HEK293 (cell line): ENCODE measurements around the gene LY6G6D.

ENCODE experiments used
- CTCF ChIA-PET: fragments of 350-600 bp; formaldehyde crosslinking; extraction: SDS; loops from one replicate; lab custom pipeline; 2021; ENCODE audit warnings: antibody characterized with exemption; lab: Yijun Ruan, JAX
- POLR2A ChIA-PET: fragments of 300-600 bp; formaldehyde crosslinking; extraction: SDS; loops from one replicate; lab custom pipeline; 2020; ENCODE audit warnings: antibody characterized with exemption, inconsistent platforms; lab: Yijun Ruan, JAX
- H3K27ac ChIP-seq: fragments of 200-500 bp; sonication (Bioruptor generic); 2 replicates; pipeline ENCODE4 v1.5.1; 2014; ENCODE audit warnings: low read depth, low read length, control low read depth, inconsistent platforms; ENCODE audit errors: extremely low read depth
- H3K36me3 ChIP-seq, 2 experiments: fragments of 200-500 bp in 1 of 2; sonication (Bioruptor generic) in 1 of 2; 1 replicate in 1 of 2; 2 replicates in 1 of 2; pipeline ENCODE4 v1.5.1; 2014 to 2017; ENCODE audit warnings: inconsistent platforms in 2 of 2, low read length in 2 of 2; ENCODE audit not compliant: control insufficient read depth in 2 of 2, insufficient read depth in 1 of 2
- H3K4me1 ChIP-seq: fragments of 200-500 bp; sonication (Bioruptor generic); 2 replicates; pipeline ENCODE4 v1.5.1; 2014; ENCODE audit warnings: mild to moderate bottlenecking, low read length, inconsistent platforms; ENCODE audit not compliant: control insufficient read depth, insufficient read depth
- H3K4me3 ChIP-seq: 2 replicates; pipeline ENCODE4 v1.5.1; 2011; ENCODE audit warnings: low read depth, mild to moderate bottlenecking, control low read depth, low read length, moderate library complexity
- H3K9me3 ChIP-seq: fragments of 200-500 bp; sonication (Bioruptor generic); 2 replicates; pipeline ENCODE4 v1.5.1; 2014; ENCODE audit warnings: low read depth, low read length, inconsistent platforms; ENCODE audit not compliant: control insufficient read depth, insufficient read depth
- BCL11A ChIP-seq: fragments of 450-650 bp; formaldehyde crosslinking; IDR thresholded peaks from 2 replicates; pipeline ENCODE4 v1.5.1; 2016; ENCODE audit warnings: low read depth, missing biosample characterization, missing genetic modification characterization
- KLF16 ChIP-seq: fragments of 450-650 bp; formaldehyde crosslinking; IDR thresholded peaks from 2 replicates; pipeline ENCODE4 v1.5.1; 2017; ENCODE audit warnings: missing biosample characterization, missing genetic modification characterization
- SALL2 ChIP-seq: fragments of 450-650 bp; formaldehyde crosslinking; IDR thresholded peaks from 2 replicates; pipeline ENCODE4 v1.5.0; 2017; ENCODE audit warnings: missing biosample characterization, mild to moderate bottlenecking, missing genetic modification characterization, borderline replicate concordance
- SP7 ChIP-seq: fragments of 450-650 bp; formaldehyde crosslinking; IDR thresholded peaks from 2 replicates; pipeline ENCODE4 v1.5.1; 2016; ENCODE audit warnings: missing biosample characterization, missing genetic modification characterization
- ZBTB21 ChIP-seq: fragments of 450-650 bp; formaldehyde crosslinking; IDR thresholded peaks from 2 replicates; pipeline ENCODE4 v1.5.1; 2017; ENCODE audit warnings: missing biosample characterization, missing genetic modification characterization
- ZBTB48 ChIP-seq: fragments of 450-650 bp; formaldehyde crosslinking; IDR thresholded peaks from 2 replicates; pipeline ENCODE4 v1.5.1; 2016; ENCODE audit warnings: missing biosample characterization, missing genetic modification characterization
- ZFHX2 ChIP-seq: fragments of 450-650 bp; formaldehyde crosslinking; conservative IDR thresholded peaks from 2 replicates; pipeline ENCODE4 v1.5.1; 2016; ENCODE audit warnings: missing biosample characterization, missing genetic modification characterization
- ZIC2 ChIP-seq: fragments of 450-650 bp; formaldehyde crosslinking; IDR thresholded peaks from 2 replicates; pipeline ENCODE4 v1.5.1; 2016; ENCODE audit warnings: missing biosample characterization, missing genetic modification characterization
- ZNF132 ChIP-seq: fragments of 450-650 bp; formaldehyde crosslinking; IDR thresholded peaks from 2 replicates; pipeline ENCODE4 v1.5.1; 2017; ENCODE audit warnings: missing biosample characterization, missing genetic modification characterization, borderline replicate concordance
- ZNF221 ChIP-seq: fragments of 450-650 bp; formaldehyde crosslinking; IDR thresholded peaks from 2 replicates; pipeline ENCODE4 v1.5.1; 2017; ENCODE audit warnings: missing biosample characterization, missing genetic modification characterization, borderline replicate concordance
- ZNF239 ChIP-seq: fragments of 450-650 bp; formaldehyde crosslinking; IDR thresholded peaks from 2 replicates; pipeline ENCODE4 v1.5.1; 2016; ENCODE audit warnings: missing biosample characterization, missing genetic modification characterization
- ZNF324 ChIP-seq: fragments of 450-650 bp; formaldehyde crosslinking; IDR thresholded peaks from 2 replicates; pipeline ENCODE4 v1.5.1; 2016; ENCODE audit warnings: missing biosample characterization, missing genetic modification characterization
- ZNF335 ChIP-seq: fragments of 450-650 bp; formaldehyde crosslinking; conservative IDR thresholded peaks from 2 replicates; pipeline ENCODE4 v1.5.1; 2016; ENCODE audit warnings: missing biosample characterization, missing genetic modification characterization
- ZNF560 ChIP-seq: fragments of 450-650 bp; formaldehyde crosslinking; IDR thresholded peaks from 2 replicates; pipeline ENCODE4 v1.5.1; 2017; ENCODE audit warnings: missing biosample characterization, missing genetic modification characterization, borderline replicate concordance
- ZNF76 ChIP-seq: fragments of 450-650 bp; formaldehyde crosslinking; IDR thresholded peaks from 2 replicates; pipeline ENCODE4; 2016; ENCODE audit warnings: low read depth, missing biosample characterization, missing genetic modification characterization, borderline replicate concordance
- TF ChIP-seq, protein P1 (sequence below): fragments of 450-650 bp; formaldehyde crosslinking; IDR thresholded peaks from 2 replicates; pipeline ENCODE4 v1.5.0; 2017; ENCODE audit warnings: missing biosample characterization, missing genetic modification characterization, borderline replicate concordance
- TF ChIP-seq, protein P2 (sequence below): fragments of 450-650 bp; formaldehyde crosslinking; IDR thresholded peaks from 2 replicates; pipeline ENCODE4 v1.5.1; 2016; ENCODE audit warnings: missing biosample characterization, missing genetic modification characterization

The LY6G6D gene

GRCh38 chr6:31765910-31766794, 51.0 kb downstream of the LY6G6D start:
- CTCF ChIA-PET = interaction anchor here (0.6 to 1.9 kb wide), 4 partner anchors 13 to 1824 kb away, joined by 3 to 6 read pairs (median 3); partner anchors contain the start of genes LY6G5C and VARS1

DNA sequence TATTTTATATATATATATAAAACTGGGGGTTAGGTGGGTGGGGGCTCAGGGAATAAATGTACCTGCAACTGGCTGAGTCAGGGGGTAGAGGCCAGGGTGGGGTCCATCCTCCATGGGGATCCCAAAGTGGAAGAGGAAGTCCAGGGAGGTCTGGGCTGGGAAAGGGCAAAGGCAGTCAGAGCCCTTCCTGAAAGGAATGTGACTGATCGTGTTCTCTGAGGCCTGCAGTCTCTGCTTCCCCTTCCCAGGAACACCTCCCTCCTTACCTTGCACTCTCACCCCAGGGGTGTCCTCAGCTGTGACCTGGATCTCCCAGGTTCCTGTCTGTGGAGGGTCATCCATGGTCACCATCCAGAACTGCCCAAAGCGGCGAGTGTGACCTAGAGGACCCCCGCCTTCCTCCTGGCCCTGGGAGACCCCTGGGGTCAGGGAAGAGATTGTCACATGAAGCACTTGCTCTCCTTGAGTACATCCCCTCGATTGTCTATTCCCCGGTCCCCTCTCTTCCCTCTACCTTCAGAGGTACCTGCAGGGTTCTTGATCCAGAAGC, 52.0 kb downstream of the LY6G6D start:
- no peaks in the 10 kb centered on the region for H3K9me3 ChIP-seq
- peaks cover 2 to 28% of the 10 kb centered on the region in 2 experiments; a peak in 1 of 3 replicates for H3K36me3 ChIP-seq
- no peaks in the 10 kb centered on the region for H3K4me1 ChIP-seq
- H3K4me3 ChIP-seq = no peak overlapping the region
- no peak for TF ChIP-seq BCL11A (tag by site-specific recombination)
- TF ChIP-seq SP7 (tag by site-specific recombination) = no peak
- TF ChIP-seq ZNF221 (tag by site-specific recombination) = no peak
- TF ChIP-seq, protein P1, sequence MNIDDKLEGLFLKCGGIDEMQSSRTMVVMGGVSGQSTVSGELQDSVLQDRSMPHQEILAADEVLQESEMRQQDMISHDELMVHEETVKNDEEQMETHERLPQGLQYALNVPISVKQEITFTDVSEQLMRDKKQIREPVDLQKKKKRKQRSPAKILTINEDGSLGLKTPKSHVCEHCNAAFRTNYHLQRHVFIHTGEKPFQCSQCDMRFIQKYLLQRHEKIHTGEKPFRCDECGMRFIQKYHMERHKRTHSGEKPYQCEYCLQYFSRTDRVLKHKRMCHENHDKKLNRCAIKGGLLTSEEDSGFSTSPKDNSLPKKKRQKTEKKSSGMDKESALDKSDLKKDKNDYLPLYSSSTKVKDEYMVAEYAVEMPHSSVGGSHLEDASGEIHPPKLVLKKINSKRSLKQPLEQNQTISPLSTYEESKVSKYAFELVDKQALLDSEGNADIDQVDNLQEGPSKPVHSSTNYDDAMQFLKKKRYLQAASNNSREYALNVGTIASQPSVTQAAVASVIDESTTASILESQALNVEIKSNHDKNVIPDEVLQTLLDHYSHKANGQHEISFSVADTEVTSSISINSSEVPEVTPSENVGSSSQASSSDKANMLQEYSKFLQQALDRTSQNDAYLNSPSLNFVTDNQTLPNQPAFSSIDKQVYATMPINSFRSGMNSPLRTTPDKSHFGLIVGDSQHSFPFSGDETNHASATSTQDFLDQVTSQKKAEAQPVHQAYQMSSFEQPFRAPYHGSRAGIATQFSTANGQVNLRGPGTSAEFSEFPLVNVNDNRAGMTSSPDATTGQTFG (tag by site-specific recombination) = no peak
- TF ChIP-seq ZNF335 (tag by site-specific recombination) = no peak
- no peak for TF ChIP-seq ZIC2 (tag by site-specific recombination)
- TF ChIP-seq ZNF324 = no peak
- no peak for TF ChIP-seq ZBTB21 (tag by site-specific recombination)
- TF ChIP-seq ZNF76 (tag by site-specific recombination) = no peak
- no peak for TF ChIP-seq ZBTB48 (tag by site-specific recombination)
- no peak for TF ChIP-seq ZFHX2 (tag by site-specific recombination)
- no peak for TF ChIP-seq KLF16 (tag by site-specific recombination)
- ChIA-PET POLR2A (interaction anchor here (1.2 kb wide), 1 partner anchor 60 kb away, joined by 5 read pairs; the partner anchor contains the start of gene HSPA1B), CTCF (interaction anchor here (1.0 to 1.9 kb wide), 2 partner anchors 29 to 86 kb away, joined by 3 to 6 read pairs; partner anchors contain the start of genes LY6G5C and VARS1)
- H3K27ac ChIP-seq = no peak overlapping the region

More at GRCh38 chr6:31765910-31766794, 51.0 kb downstream of the LY6G6D start:
- peaks cover 4 to 38% of the 10 kb centered on the region in 2 experiments; a peak in 1 of 3 replicates for H3K36me3 ChIP-seq
- H3K4me3 ChIP-seq = no peak overlapping the region
- H3K4me1 ChIP-seq = no peaks in the 10 kb centered on the region
- no peak for TF ChIP-seq ZNF560 (tag by site-specific recombination)
- no peak for TF ChIP-seq ZNF132 (tag by site-specific recombination)
- TF ChIP-seq SALL2 (tag by site-specific recombination) = no peak
- TF ChIP-seq, protein P2, sequence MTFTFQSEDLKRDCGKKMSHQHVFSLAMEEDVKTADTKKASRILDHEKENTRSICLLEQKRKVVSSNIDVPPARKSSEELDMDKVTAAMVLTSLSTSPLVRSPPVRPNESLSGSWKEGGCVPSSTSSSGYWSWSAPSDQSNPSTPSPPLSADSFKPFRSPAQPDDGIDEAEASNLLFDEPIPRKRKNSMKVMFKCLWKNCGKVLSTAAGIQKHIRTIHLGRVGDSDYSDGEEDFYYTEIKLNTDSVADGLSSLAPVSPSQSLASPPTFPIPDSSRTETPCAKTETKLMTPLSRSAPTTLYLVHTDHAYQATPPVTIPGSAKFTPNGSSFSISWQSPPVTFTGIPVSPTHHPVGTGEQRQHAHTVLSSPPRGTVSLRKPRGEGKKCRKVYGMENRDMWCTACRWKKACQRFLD (tag by site-specific recombination) = no peak
- no peak for TF ChIP-seq ZNF239 (tag by site-specific recombination)
- TF ChIP-seq, all 188 proteins: peak for 0
- Histone ChIP-seq H3K9me3 (no peaks in the 10 kb centered on the region), H3K27ac (no peak overlapping the region; the same call in 1 of the 2 replicates)
- POLR2A ChIA-PET = interaction anchor here (0.5 to 1.2 kb wide), 7 partner anchors 11 to 122 kb away, joined by 3 to 5 read pairs (median 3); partner anchors contain the start of genes HSPA1A, HSPA1B, HSPA1L and VWA7
